Inflammatory macrophage treated with lipopolysaccharide for 4 hours (primary cell): ENCODE data around the gene CDH22.

Experiments used
- DNase-seq: peaks from one replicate; pipeline ENCODE4 v3.0.0-alpha.2; 2020

CDH22 gene

GRCh38 chr20:46343348-46343974 is 35.2 kb upstream of the CDH22 start:
- DNase-seq: peak; percentile 15

- DNase-seq: peak; percentile 36
Observed at GRCh38 chr20:46342451-46343347, 34.4 kb upstream of the CDH22 start.

- DNase-seq: no peak
Observed at GRCh38 chr20:46342010-46342378, 33.7 kb upstream of the CDH22 start.

- DNase-seq: no peak
Observed at GRCh38 chr20:46341074-46342009, 33.0 kb upstream of the CDH22 start.

GRCh38 chr20:46339037-46339436 is 30.7 kb upstream of the CDH22 start:
- DNase-seq: no peak

GRCh38 chr20:46336735-46337134 is 28.4 kb upstream of the CDH22 start:
- no peak for DNase-seq

DNA sequence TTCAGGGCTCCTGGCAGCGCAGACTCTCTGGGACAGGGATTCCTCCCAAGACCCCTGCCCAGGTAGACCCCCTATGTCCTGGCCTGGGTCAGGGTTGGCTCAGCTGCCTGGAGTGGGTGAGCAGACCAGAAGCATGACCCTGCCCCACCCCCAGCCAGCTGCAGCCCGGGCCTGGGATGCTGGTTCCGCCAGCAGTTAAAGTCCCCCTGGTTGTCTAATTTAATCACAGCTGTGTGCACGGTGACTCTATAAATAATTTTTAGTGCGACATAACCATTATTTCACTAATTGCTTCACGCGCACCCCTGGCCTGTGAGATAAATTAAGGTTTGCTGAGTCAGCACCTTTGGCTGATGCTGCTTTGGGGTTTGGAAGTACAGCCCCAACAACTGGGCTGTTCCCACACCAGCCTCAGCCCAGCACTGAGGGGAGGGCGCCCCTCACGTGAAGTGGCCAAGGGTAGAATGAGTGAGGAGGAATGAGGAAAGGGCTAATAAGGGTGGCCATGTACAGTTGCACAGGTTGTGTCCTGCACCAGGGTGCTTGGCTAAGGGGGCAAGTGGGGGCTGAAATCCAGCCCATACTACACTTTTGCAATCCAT is 26.1 kb upstream of the CDH22 start:
- no peak for DNase-seq

- no peak for DNase-seq
Observed at GRCh38 chr20:46333161-46333991, 25.1 kb upstream of the CDH22 start.

GRCh38 chr20:46332373-46333160 is 24.3 kb upstream of the CDH22 start:
- DNase-seq: no peak

DNA sequence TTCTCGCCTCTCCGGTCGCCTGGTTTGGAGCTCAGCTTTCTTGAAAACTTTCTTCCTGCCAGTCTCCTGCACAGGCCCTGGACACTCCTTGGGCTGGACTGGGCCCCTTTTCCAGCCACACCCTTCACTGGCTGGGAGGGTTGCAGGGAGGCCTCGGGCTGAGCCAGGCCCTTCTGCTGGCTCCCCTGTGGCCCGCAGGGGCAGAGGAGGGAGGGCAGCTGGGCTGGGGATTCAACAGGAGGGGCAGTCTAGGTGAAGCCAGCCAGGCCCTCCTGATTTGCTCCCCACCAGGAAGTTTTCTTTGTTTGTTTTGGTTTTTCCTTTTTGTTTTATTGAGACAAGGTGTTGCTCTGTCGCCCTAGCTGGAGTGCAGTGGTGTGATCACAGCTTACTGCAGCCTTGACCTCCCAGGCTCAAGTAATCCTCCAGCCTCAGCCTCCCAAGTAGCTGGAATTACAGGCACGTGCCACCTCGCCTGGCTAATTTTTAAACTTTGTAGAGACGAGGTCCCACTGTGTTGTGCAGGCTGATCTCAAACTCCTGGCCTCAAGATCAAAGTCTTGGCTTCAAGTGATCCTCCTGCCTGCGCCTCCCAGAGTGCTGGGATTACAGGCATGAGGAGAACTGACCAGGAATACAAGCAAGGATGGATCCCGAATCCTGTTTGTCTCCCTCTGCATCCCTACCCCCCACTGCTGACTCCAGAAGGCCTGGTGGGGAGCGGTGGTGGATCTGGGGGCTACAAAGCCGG is 23.5 kb upstream of the CDH22 start:
- DNase-seq: no peak

GRCh38 chr20:46330831-46331371 is 22.6 kb upstream of the CDH22 start:
- DNase-seq: no peak

- DNase-seq: no peak
Observed at GRCh38 chr20:46330072-46330763, 21.9 kb upstream of the CDH22 start.

DNA sequence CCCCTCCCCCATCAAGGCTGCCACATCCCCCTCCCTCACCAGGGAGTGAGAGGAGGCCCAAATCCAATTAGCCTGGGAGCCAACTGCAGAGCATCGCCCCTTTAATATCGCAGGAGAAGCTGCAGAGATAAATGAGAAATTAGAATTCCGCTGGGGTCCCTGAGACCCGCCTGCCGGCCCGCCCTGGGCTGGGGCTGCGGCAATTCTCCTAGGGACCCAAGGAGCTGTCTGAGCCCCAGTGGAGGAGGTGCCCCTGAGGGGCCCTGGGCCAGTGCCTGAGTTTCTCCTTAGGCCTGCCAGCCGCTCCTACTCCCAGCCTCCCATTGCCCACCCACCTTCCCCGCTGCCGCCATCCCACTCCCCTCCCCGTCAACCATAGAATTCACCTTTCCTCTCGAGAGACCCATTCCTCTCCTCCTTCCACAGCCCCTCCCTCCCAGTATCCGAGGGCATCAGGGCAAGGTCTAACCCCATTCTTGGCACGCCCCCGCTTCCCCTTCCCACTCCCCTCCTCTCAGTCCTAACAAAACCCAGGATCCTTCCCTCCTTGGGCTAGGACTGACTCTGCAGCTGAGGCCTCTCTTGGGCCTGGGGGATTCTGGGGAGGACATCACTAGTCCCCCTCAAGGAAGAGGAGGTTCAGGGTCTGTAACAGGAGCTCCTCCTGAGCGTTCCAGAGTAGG is 20.0 kb upstream of the CDH22 start:
- DNase-seq: no peak

- no peak for DNase-seq
Observed at GRCh38 chr20:46327557-46327956, 19.3 kb upstream of the CDH22 start.

DNA sequence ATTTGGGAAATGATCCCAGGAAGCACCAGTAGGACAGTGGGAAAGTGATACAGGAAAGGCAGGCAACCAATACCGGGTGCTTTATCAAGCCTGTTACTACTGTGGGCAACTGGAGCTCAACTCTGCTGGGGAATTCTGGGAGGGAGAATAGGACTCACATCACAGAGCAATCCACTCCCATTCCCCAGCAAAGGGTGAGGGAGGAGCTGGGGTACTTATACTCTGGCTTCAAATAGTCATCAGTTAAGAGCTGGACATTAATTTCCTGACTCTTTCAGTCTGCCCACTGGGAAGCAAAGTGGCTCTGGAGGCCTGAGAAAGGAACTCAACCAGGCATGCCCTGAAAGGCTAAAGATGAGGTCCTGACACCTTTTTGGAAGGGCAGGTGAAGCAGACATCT is 17.5 kb upstream of the CDH22 start:
- DNase-seq: no peak

- peak; percentile 40 for DNase-seq
Observed at GRCh38 chr20:46324960-46325703, 16.8 kb upstream of the CDH22 start.

DNA sequence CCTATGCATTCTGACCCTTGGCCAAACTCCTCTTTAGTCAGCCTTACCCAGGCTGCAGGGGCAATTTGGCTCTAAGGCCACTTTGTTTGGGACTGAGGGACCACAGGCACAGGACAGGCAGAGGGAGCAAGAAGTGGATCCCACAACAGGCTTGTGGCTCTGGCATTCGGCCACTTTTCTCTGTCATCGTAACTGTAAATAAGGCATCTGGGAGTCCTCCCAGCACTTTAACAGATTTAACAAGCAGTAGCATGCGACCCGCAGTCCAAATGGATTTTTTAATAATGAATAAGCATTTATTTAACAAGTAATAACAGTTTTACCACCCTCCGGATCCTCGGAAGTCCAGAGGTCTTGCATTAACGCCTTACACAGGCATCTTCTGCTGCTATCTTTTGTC is 16.1 kb upstream of the CDH22 start:
- DNase-seq: no peak

- no peak for DNase-seq
Observed at GRCh38 chr20:46323557-46323956, 15.3 kb upstream of the CDH22 start.
